ENCODE results near the gene TMEM209.

DNA sequence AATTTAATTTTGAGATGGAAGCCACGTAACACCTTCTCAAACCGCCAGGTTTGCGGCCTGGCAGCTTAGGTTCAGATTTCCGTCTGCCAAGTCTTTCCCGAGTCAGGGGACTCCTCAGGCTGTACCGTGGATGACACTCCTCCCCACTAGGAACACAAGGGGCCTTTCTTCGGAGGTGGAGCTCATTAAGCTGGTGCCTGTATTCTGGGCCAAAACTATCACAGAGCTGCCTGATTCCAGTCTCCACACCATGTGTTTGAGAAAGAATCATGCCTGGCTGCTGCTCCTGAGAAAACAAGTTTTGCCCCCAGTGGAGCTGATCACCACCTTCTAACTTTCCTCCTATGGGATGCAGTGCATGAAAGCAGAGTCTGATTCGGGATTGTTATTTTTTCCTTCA is 44.8 kb downstream of the TMEM209 start:
- no peak for TF ChIP-seq PAX5 (IDR thresholded peaks at IDR 0.05; ENCODE audit: insufficient read depth, low read length, severe bottlenecking)
- no peak for TF ChIP-seq SPI1 (IDR thresholded peaks at IDR 0.05; ENCODE audit: low read depth, low read length)
- TF ChIP-seq POLR2AphosphoS5 (IDR thresholded peaks at IDR 0.05; ENCODE audit: low read depth, low read length), result no peak
- TF ChIP-seq POLR2A (IDR thresholded peaks at IDR 0.05; ENCODE audit: low read depth, low read length), result no peak
- no peak for TF ChIP-seq TAF1 (IDR thresholded peaks at IDR 0.05; ENCODE audit: low read depth, low read length)
- no peak for TF ChIP-seq POU2F2 (IDR thresholded peaks at IDR 0.05; ENCODE audit: low read depth, low read length)
